ENCODE results near the gene RNF182. TPM values are rescaled to one million over a fixed set of nuclear protein-coding genes. Genes with fewer than 3 reads are reported as not detected.

The RNF182 gene
- total RNA-seq, 1 donor: 3.3 TPM

- TF ChIP-seq CTCF (IDR thresholded peaks at IDR 0.05; ENCODE audit: extremely low read depth, low read depth, low read length): no peak
- Histone ChIP-seq H3K27me3 (ENCODE audit: insufficient read depth, low read length) (peaks cover 28% of the 10 kb centered on the region), H3K4me3 (ENCODE audit: insufficient read depth, low read length) (no peak overlapping the region)
Measured at GRCh38 chr6:13922750-13923149, 2.0 kb upstream of the RNF182 start.

GRCh38 chr6:13923527-13924145 lies 1.1 kb upstream of the RNF182 start:
- no peak for TF ChIP-seq CTCF (IDR thresholded peaks at IDR 0.05; ENCODE audit: extremely low read depth, low read depth, low read length)
- peak overlapping the region; percentile 79 for H3K4me3 ChIP-seq (ENCODE audit: insufficient read depth, low read length)
- peak overlapping the region; percentile 28 for H3K27ac ChIP-seq (ENCODE audit: low read depth, low read length)
- H3K4me1 ChIP-seq (ENCODE audit: insufficient read depth, low read length): peaks cover 14% of the 10 kb centered on the region
- no peaks in the 10 kb centered on the region for H3K79me2 ChIP-seq (ENCODE audit: insufficient read depth, low read length)
- H2AFZ ChIP-seq (ENCODE audit: low read length): peak overlapping the region; percentile 94
- peak; percentile 95 for DNase-seq (ENCODE audit: insufficient read length, low spot score, missing footprints)
- no peaks in the 10 kb centered on the region for H4K20me1 ChIP-seq (ENCODE audit: insufficient read depth, low read length)
- no peaks in the 10 kb centered on the region for H3K9me3 ChIP-seq (ENCODE audit: low read depth, low read length)
- no peaks in the 10 kb centered on the region for H3K36me3 ChIP-seq (ENCODE audit: insufficient read depth, low read length)
- H3K27me3 ChIP-seq (ENCODE audit: insufficient read depth, low read length): peaks cover 29% of the 10 kb centered on the region
- H3K4me2 ChIP-seq (ENCODE audit: insufficient read depth, low read length): peak overlapping the region; percentile 99

More at GRCh38 chr6:13922750-13923149, 2.0 kb upstream of the RNF182 start:
- peaks cover 14% of the 10 kb centered on the region for H3K4me1 ChIP-seq (ENCODE audit: insufficient read depth, low read length)
- no peak overlapping the region for H3K27ac ChIP-seq (ENCODE audit: low read depth, low read length)
- H3K79me2 ChIP-seq (ENCODE audit: insufficient read depth, low read length): no peaks in the 10 kb centered on the region
- H2AFZ ChIP-seq (ENCODE audit: low read length): no peak overlapping the region
- H3K36me3 ChIP-seq (ENCODE audit: insufficient read depth, low read length): no peaks in the 10 kb centered on the region
- H4K20me1 ChIP-seq (ENCODE audit: insufficient read depth, low read length): no peaks in the 10 kb centered on the region
- no peak for DNase-seq (ENCODE audit: insufficient read length, low spot score, missing footprints)
- no peaks in the 10 kb centered on the region for H3K9me3 ChIP-seq (ENCODE audit: low read depth, low read length)
- H3K4me2 ChIP-seq (ENCODE audit: insufficient read depth, low read length): no peak overlapping the region

GRCh38 chr6:13924146-13924948 lies 405 bp upstream of the RNF182 start:
- peak overlapping the region; percentile 99 for H3K4me2 ChIP-seq (ENCODE audit: insufficient read depth, low read length)
- no peaks in the 10 kb centered on the region for H3K79me2 ChIP-seq (ENCODE audit: insufficient read depth, low read length)
- H3K36me3 ChIP-seq (ENCODE audit: insufficient read depth, low read length): no peaks in the 10 kb centered on the region
- TF ChIP-seq CTCF (IDR thresholded peaks at IDR 0.05; ENCODE audit: extremely low read depth, low read depth, low read length): no peak
- H3K9me3 ChIP-seq (ENCODE audit: low read depth, low read length): no peaks in the 10 kb centered on the region
- peak overlapping the region; percentile 79 for H3K4me3 ChIP-seq (ENCODE audit: insufficient read depth, low read length)
- peak overlapping the region; percentile 94 for H2AFZ ChIP-seq (ENCODE audit: low read length)
- H3K27me3 ChIP-seq (ENCODE audit: insufficient read depth, low read length): peaks cover 30% of the 10 kb centered on the region
- DNase-seq (ENCODE audit: insufficient read length, low spot score, missing footprints): no peak
- H4K20me1 ChIP-seq (ENCODE audit: insufficient read depth, low read length): no peaks in the 10 kb centered on the region
- peak overlapping the region; percentile 28 for H3K27ac ChIP-seq (ENCODE audit: low read depth, low read length)
- peaks cover 14% of the 10 kb centered on the region for H3K4me1 ChIP-seq (ENCODE audit: insufficient read depth, low read length)

- Histone ChIP-seq H3K4me3 (ENCODE audit: insufficient read depth, low read length) (no peak overlapping the region), H3K4me1 (ENCODE audit: insufficient read depth, low read length) (peaks cover 14% of the 10 kb centered on the region), H3K4me2 (ENCODE audit: insufficient read depth, low read length) (no peak overlapping the region), H3K79me2 (ENCODE audit: insufficient read depth, low read length) (no peaks in the 10 kb centered on the region), H4K20me1 (ENCODE audit: insufficient read depth, low read length) (no peaks in the 10 kb centered on the region), H3K9me3 (ENCODE audit: low read depth, low read length) (no peaks in the 10 kb centered on the region), H3K36me3 (ENCODE audit: insufficient read depth, low read length) (no peaks in the 10 kb centered on the region), H2AFZ (ENCODE audit: low read length) (no peak overlapping the region), H3K27ac (ENCODE audit: low read depth, low read length) (no peak overlapping the region), H3K27me3 (ENCODE audit: insufficient read depth, low read length) (peaks cover 32% of the 10 kb centered on the region)
- DNase-seq (ENCODE audit: insufficient read length, low spot score, missing footprints): no peak
- TF ChIP-seq CTCF (IDR thresholded peaks at IDR 0.05; ENCODE audit: extremely low read depth, low read depth, low read length): no peak
Measured at GRCh38 chr6:13926378-13926777, 1.6 kb downstream of the RNF182 start.
